GM03348 (cell line): ENCODE results near the gene FNDC3B.

Experiments used
- DNase-seq: peaks from one replicate; pipeline ENCODE4 v3.0.0; 2012; ENCODE audit warnings: low spot score

Gene FNDC3B

DNA sequence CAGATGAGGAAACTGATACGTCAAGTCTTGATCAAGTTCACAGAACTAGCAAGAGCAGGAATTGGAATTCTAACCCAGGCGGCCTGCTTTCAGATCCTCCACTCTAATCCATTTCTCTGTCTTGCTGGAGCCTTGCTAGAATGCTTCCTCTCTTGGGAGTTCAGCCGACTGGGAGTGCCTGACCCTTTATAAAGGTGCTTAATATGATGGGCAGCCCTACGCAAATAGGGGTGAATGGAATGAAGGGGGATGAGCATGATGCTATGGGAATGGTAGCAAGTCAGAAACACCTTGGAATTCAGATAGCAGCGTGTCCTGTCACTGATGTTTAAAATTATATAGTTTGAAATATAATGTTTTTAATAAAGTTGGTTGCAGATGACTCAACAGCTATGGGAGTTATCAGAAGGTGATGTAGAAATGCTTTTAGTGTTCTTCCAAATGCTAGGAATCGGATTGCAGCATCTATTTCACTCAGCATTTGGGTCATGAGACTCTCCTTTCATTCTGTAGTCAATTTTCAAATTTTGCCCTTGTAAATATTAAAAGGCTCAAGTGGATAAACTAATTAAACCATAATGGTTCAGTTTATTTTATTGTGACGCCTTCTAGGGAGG is 150.7 kb downstream of the FNDC3B start:
- DNase-seq = no peak

GRCh38 chr3:172190980-172191379 is 151.6 kb downstream of the FNDC3B start:
- DNase-seq = no peak

- no peak for DNase-seq
These were observed 152.3 kb downstream of the FNDC3B start for GRCh38 chr3:172191629-172192028.

DNA sequence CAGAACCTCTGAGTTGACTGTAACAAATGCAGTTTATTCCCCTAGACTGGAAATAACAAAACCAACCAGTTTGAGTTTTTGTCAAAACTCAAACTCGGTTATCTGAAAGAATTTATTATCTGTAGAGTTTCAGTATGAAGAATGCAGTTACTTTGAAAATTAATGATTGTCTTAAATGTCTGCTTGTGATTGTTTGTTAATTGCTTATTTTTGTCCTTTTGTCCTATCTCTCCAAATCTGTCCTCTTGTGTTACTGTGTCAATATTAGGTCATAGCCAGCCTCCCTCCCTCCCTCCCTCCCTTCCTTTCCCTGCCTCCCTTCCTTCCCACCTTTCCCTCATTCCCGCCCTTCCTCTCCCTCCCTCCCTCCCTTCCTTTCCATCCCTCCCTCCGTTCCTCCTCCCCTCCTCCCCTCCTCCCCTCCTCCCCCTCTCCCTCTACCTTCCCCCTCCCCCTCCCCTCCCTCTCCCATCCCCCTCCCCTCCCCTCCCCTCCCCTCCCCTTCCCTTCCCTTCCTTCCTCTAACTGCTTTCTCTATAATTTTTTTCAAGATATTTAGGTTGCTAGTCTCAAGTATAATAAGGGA is 153.5 kb downstream of the FNDC3B start:
- DNase-seq = no peak

GRCh38 chr3:172193436-172193835 is 154.1 kb downstream of the FNDC3B start:
- DNase-seq = no peak

DNA sequence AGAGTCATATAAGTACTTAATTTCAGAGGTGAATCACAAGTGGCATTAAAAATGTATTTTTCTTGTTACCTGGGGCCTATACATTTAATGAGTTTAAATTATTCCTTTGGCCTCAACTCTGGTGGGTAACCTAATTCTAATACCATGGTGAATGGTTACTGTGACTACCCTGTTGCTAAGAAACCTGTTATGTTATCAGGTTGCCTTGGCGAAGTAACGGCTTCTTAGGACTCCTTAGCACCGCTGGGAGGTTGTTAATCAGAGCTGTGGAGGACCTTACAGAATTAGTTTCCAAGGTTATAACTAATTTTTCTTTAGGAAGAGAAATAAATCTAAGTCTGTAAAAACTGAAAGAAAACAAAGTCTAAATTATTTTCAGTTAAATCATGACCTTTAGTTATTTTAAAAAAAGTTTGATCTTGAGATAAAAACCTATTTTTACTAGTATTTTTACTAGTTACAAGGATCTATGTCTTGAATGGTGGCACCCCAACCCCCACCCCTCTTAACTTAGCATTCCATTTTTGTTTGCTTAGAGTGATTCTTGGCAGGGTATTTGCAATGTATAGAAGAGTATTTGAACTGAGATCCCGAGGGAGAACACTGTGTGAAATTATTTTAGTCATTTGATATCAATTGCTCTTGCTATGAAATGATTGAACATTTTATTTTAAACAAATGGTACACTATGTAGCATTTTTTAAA is 155.5 kb downstream of the FNDC3B start:
- no peak for DNase-seq

GRCh38 chr3:172195407-172195754 is 156.0 kb downstream of the FNDC3B start:
- no peak for DNase-seq

- DNase-seq = no peak
These were observed 158.0 kb downstream of the FNDC3B start for GRCh38 chr3:172197344-172197743.

- DNase-seq = no peak
These were observed 159.1 kb downstream of the FNDC3B start for GRCh38 chr3:172198428-172198827.

DNA sequence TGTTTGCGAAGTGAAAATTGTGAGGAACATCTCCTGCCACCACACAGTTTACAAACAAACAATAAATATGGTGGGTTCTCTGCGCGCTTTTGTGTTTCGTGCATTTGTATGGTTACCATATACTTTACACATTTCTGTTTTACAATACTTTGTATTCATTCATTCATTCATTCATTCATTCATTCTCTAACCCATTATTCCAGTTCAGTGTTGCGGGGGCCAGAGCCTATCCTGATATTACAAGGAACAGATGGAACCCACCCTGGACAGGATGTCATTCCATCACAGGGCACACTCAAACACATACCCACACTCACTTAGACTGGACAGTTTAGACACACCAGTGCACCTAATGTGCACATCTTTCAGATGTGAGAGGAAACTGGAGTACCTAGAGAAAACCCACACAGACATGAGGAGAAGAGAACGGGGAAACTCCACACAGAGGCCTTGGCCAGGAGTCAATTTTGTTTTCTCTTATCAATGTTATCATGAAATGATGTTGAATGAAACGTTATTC is 160.5 kb downstream of the FNDC3B start:
- DNase-seq = no peak

GRCh38 chr3:172201136-172201869 is 161.9 kb downstream of the FNDC3B start:
- DNase-seq = peak; percentile 63

GRCh38 chr3:172201870-172202236 is 162.5 kb downstream of the FNDC3B start:
- peak; percentile 54 for DNase-seq

- no peak for DNase-seq
These were observed 163.4 kb downstream of the FNDC3B start for GRCh38 chr3:172202797-172203196.

- peak; percentile 26 for DNase-seq
These were observed 164.3 kb downstream of the FNDC3B start for GRCh38 chr3:172203522-172204258.

- DNase-seq = no peak
These were observed 165.3 kb downstream of the FNDC3B start for GRCh38 chr3:172204716-172205115.

GRCh38 chr3:172208586-172209332 is 169.4 kb downstream of the FNDC3B start:
- no peak for DNase-seq

DNA sequence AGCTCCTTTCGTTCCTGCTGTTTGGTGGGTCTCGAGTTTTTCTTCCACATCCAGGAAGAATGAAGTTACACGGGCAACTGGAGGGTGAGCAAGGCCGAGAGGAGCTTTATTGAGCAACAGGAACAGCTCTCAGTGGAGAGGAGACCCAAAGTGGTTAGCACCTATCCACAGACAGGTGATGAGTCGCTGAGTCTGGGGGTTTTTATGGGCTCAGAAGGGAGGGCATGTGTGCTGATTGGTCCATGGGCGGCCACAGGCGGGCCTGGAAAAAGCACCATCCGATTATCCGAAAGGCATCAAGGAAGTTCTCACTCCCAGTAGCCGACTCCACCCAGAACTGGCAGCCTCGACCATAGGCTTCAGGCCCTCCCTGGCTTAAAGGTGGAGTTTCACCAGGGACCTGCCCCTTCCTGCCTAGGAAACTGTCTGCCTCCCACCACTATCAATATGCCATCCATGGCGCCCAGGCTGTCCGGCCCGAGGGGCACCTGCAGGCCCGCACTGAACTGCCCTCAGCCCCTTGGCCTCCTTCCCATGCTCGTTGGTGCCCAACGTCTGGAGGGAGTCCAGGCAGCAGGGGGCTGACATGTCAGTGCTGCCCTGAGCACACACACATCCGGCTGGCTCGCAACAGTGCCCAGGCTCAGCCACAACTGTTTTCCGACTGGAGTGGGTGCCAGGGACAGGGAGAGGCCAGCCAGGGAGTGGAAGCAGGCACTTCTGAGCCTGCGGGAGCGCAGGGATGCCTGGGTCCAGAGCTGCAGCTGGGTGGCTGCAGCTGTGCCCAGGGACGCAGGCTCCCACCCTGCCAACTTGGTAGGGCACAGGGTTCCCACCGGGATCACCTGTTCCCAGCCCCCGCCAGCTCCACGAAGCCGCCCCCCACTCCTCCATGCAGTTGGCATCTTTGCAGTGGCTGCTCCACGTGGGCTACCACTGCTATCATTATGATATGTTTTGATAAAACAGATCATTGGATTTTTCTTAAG is 170.2 kb downstream of the FNDC3B start:
- DNase-seq = no peak

GRCh38 chr3:172210355-172210754 is 171.0 kb downstream of the FNDC3B start:
- DNase-seq = no peak

GRCh38 chr3:172211123-172211522 is 171.7 kb downstream of the FNDC3B start:
- no peak for DNase-seq

DNA sequence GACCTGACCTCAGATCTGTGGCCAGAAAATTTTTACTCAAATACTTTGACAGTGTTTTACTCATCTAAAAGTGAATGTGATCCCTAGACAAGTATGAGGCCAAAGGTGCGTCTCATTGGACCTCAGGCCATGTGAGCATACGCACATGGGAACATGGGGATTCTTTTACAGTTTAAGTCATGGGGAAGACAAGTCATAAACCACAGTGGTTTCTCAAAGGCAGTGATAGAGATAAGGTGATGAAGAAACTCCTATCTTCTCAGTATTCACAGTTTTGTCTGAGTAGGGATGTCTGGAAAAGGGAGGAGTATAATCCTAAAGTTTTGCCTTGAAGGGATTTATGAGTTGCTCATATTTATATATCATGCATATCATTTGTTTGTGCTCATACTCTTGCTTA is 173.8 kb downstream of the FNDC3B start:
- DNase-seq = no peak
